ENCODE data around the gene AKR1B1. TPM values are rescaled to one million over a fixed set of nuclear protein-coding genes. Genes with fewer than 3 reads are reported as not detected.

The AKR1B1 gene
- total and polyA plus RNA-seq, 2 of the 13 experiments (the other 11 are each of a cell fraction or from before 2014, with no cell fraction given), result 89.9 to 133 TPM

DNA sequence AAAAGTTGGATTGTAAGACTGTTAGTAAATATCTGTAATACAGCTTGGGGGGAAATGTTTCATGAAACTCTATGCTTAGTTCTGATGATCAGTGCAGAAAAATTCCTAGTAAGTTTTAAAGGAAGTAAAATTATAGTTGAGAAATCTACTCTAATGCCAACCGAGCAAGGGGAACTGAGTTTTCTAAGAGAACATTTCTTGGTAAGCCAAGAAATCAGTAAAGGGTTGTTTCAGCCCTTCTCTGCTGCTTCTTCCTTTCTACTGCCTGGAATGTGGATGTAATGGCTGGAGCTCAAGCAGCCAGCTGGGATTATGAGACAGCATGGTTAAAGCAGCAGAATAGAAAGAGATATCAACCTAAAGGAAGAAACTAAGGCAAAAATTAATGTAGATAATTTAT is 15.9 kb upstream of the AKR1B1 start (continued):
- TF ChIP-seq ZNF503 (CRISPR knock-in tag; IDR thresholded peaks at IDR 0.05), result no peak
- no peak for TF ChIP-seq SP5 (CRISPR knock-in tag; IDR thresholded peaks at IDR 0.05; ENCODE audit: borderline replicate concordance, low read depth)
- no peak for TF ChIP-seq NFE2L2 (IDR thresholded peaks at IDR 0.05; ENCODE audit: low read length)
- no peak for TF ChIP-seq MATR3 (CRISPR knock-in tag; IDR thresholded peaks at IDR 0.05)

DNA sequence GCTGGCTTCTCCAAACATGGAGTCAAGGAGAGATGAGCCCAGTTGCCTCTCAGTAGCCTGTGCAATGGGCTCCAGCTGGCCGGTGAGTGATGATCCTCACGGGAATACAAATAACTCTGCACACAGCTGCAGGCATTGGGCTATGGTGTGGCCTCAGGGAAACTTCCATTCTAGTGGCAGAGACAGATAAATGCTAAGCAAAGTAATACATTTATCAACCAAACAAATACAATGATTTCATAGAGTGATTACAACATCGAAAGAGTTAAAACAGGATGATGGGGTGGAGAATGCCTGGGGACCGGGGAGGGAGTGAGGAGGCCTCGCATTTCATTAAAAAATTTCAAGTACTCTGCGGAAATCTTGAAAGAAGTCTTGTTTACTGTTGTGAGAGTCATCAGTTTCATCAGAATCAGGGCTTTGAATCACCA is 15.0 kb upstream of the AKR1B1 start:
- Histone ChIP-seq H3K9ac (ENCODE audit: insufficient read depth, low read depth, low read length) (no peak overlapping the region), H3K79me2 (ENCODE audit: insufficient read depth, low read length) (no peaks in the 10 kb centered on the region), H2AFZ (ENCODE audit: low read length) (no peak overlapping the region), H3K4me3 (replicated peaks in 1 of 3; ENCODE audit: insufficient read depth in 1 of 3, low read depth in 2 of 3, low read length in 3 of 3) (no peak overlapping the region), H4K20me1 (ENCODE audit: insufficient read depth, low read length) (no peaks in the 10 kb centered on the region), H3K27me3 (ENCODE audit: control insufficient read depth in 1 of 2, insufficient read depth in 2 of 2, low read length in 2 of 2) (no peaks in the 10 kb centered on the region), H3K36me3 (replicated peaks in 1 of 2; ENCODE audit: control insufficient read depth in 1 of 2, insufficient read depth in 2 of 2, low read length in 2 of 2) (no peaks in the 10 kb centered on the region), H3K9me3 (ENCODE audit: low read length) (no peaks in the 10 kb centered on the region), H3K4me2 (ENCODE audit: low read depth, low read length) (no peak overlapping the region), H3K27ac (ENCODE audit: extremely low read length, insufficient read depth, low read length) (no peak overlapping the region), H3K4me1 (ENCODE audit: insufficient read depth, low read length) (peaks cover 12% of the 10 kb centered on the region; the same call in 1 of the 2 replicates)
- CTCF ChIA-PET (ENCODE audit: low intra/inter-chr PET ratio, low total read pairs), result no interaction called here
- ATAC-seq (no peak), DNase-seq (ENCODE audit: low spot score) (no peak), FAIRE-seq (no peak)
- in situ Hi-C loops (cut with HindIII; ENCODE audit: extremely low pct_ligation_motif_present, low pct_unique_long_range_greater_than_20kb), result no loop called here
- no TSS peak for BruUV-seq (replicated peaks)
- intact Hi-C loops (cut with micrococcal nuclease; ENCODE audit: unreplicated experiment), result no loop called here
- POLR2A ChIA-PET, result no interaction called here
- WGBS (ENCODE audit: low lambda C conversion rate), result 36% methylated on average over 6 of the region's 6 CpGs
- no peak for TF ChIP-seq ZC3H13 (CRISPR knock-in tag; IDR thresholded peaks at IDR 0.05)
- no peak for TF ChIP-seq ZNF788 (CRISPR knock-in tag; IDR thresholded peaks at IDR 0.05; ENCODE audit: borderline replicate concordance)
- TF ChIP-seq U2AF2 (IDR thresholded peaks at IDR 0.05; ENCODE audit: low read depth, low read length), result no peak
- no peak for TF ChIP-seq ZBTB1 (CRISPR knock-in tag; IDR thresholded peaks at IDR 0.05; ENCODE audit: borderline replicate concordance)
- TF ChIP-seq KMT2B (CRISPR knock-in tag; IDR thresholded peaks at IDR 0.05), result no peak
- no peak for TF ChIP-seq SNRNP70 (IDR thresholded peaks at IDR 0.05; ENCODE audit: low read depth, low read length)
- TF ChIP-seq, protein P1, sequence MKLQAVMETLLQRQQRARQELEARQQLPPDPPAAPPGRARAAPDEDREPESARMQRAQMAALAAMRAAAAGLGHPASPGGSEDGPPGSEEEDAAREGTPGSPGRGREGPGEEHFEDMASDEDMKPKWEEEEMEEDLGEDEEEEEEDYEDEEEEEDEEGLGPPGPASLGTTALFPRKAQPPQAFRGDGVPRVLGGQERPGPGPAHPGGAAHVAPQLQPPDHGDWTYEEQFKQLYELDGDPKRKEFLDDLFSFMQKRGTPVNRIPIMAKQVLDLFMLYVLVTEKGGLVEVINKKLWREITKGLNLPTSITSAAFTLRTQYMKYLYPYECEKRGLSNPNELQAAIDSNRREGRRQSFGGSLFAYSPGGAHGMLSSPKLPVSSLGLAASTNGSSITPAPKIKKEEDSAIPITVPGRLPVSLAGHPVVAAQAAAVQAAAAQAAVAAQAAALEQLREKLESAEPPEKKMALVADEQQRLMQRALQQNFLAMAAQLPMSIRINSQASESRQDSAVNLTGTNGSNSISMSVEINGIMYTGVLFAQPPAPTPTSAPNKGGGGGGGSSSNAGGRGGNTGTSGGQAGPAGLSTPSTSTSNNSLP (IDR thresholded peaks at IDR 0.05; ENCODE audit: low read depth, low read length), result no peak
- no peak for TF ChIP-seq ZNF709 (CRISPR knock-in tag; IDR thresholded peaks at IDR 0.05)
- TF ChIP-seq, protein P2, sequence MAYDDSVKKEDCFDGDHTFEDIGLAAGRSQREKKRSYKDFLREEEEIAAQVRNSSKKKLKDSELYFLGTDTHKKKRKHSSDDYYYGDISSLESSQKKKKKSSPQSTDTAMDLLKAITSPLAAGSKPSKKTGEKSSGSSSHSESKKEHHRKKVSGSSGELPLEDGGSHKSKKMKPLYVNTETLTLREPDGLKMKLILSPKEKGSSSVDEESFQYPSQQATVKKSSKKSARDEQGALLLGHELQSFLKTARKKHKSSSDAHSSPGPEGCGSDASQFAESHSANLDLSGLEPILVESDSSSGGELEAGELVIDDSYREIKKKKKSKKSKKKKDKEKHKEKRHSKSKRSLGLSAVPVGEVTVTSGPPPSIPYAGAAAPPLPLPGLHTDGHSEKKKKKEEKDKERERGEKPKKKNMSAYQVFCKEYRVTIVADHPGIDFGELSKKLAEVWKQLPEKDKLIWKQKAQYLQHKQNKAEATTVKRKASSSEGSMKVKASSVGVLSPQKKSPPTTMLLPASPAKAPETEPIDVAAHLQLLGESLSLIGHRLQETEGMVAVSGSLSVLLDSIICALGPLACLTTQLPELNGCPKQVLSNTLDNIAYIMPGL (CRISPR knock-in tag; IDR thresholded peaks at IDR 0.05; ENCODE audit: borderline replicate concordance in 1 of 2, low read depth in 1 of 2), result no peak
- TF ChIP-seq, protein P3, sequence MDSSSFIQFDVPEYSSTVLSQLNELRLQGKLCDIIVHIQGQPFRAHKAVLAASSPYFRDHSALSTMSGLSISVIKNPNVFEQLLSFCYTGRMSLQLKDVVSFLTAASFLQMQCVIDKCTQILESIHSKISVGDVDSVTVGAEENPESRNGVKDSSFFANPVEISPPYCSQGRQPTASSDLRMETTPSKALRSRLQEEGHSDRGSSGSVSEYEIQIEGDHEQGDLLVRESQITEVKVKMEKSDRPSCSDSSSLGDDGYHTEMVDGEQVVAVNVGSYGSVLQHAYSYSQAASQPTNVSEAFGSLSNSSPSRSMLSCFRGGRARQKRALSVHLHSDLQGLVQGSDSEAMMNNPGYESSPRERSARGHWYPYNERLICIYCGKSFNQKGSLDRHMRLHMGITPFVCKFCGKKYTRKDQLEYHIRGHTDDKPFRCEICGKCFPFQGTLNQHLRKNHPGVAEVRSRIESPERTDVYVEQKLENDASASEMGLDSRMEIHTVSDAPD (CRISPR knock-in tag; IDR thresholded peaks at IDR 0.05), result no peak
- no peak for TF ChIP-seq ZNF382 (CRISPR knock-in tag; IDR thresholded peaks at IDR 0.05; ENCODE audit: borderline replicate concordance)
- no peak for TF ChIP-seq ZNF781 (CRISPR knock-in tag; IDR thresholded peaks at IDR 0.05; ENCODE audit: borderline replicate concordance, not compliant biosample characterization)
- TF ChIP-seq SP1 (IDR thresholded peaks at IDR 0.05), result no peak
- no peak for TF ChIP-seq SP1 (CRISPR knock-in tag; IDR thresholded peaks at IDR 0.05)

Data from HepG2 (cell line).